SU-DHL-6 (cell line): Measurements from ENCODE around the gene KCNMB2.

Experiments
- H2AFZ ChIP-seq: fragments of 200-600 bp; sonication (generic); 2 replicates; pipeline ENCODE4 v1.6.1; 2014; ENCODE audit warnings: low read depth, mild to moderate bottlenecking, moderate library complexity, mixed read lengths, antibody characterized with exemption, low read length; ENCODE audit not compliant: severe bottlenecking
- H3F3A ChIP-seq: fragments of 200-600 bp; shearing (Covaris generic); 2 replicates; pipeline ENCODE4 v1.6.0; 2016; ENCODE audit warnings: antibody characterized with exemption, mild to moderate bottlenecking; ENCODE audit not compliant: insufficient read depth
- H3K27ac ChIP-seq: fragments of 200-600 bp; sonication (generic); 2 replicates; pipeline ENCODE4 v1.5.1; 2016; ENCODE audit warnings: low read depth, mild to moderate bottlenecking, low read length, moderate library complexity, mixed read lengths
- H3K27me3 ChIP-seq: fragments of 200-600 bp; sonication (generic), shearing (Covaris generic); 2 replicates; pipeline ENCODE4 v1.6.0; 2014; ENCODE audit warnings: mild to moderate bottlenecking, low read length
- H3K36me3 ChIP-seq: fragments of 200-600 bp; sonication (generic); 2 replicates; pipeline ENCODE4 v1.6.1; 2014; ENCODE audit warnings: mild to moderate bottlenecking, low read length, mixed read lengths
- H3K4me2 ChIP-seq: fragments of 300-600, 200-600 bp; shearing (Covaris generic), sonication (generic); 2 replicates; pipeline ENCODE4 v1.6.0; 2014; ENCODE audit warnings: low read length, low read depth, mild to moderate bottlenecking; ENCODE audit not compliant: poor library complexity, severe bottlenecking
- H3K4me3 ChIP-seq: fragments of 200-600 bp; sonication (generic); 2 replicates; pipeline ENCODE4 v1.5.1; 2014; ENCODE audit warnings: antibody characterized with exemption, low read length, mild to moderate bottlenecking, mixed read lengths; ENCODE audit not compliant: insufficient read depth, poor library complexity, severe bottlenecking
- H3K79me2 ChIP-seq: fragments of 200-600 bp; sonication (generic); 2 replicates; pipeline ENCODE4 v1.6.1; 2014; ENCODE audit warnings: mild to moderate bottlenecking, low read length, moderate library complexity; ENCODE audit not compliant: insufficient read depth
- H3K9ac ChIP-seq: fragments of 200-600 bp; sonication (generic); 2 replicates; pipeline ENCODE4 v1.7.0; 2014; ENCODE audit warnings: mild to moderate bottlenecking, low read length
- H3K9me2 ChIP-seq: fragments of 200-600 bp; sonication (generic); replicated peaks from 2 replicates; pipeline ENCODE4 v1.6.1; 2014; ENCODE audit warnings: low read length; ENCODE audit not compliant: insufficient read depth
- H3K9me3 ChIP-seq: fragments of 200-600 bp; sonication (generic); 2 replicates; pipeline ENCODE4 v1.6.1; 2014; ENCODE audit warnings: low read length, mixed read lengths; ENCODE audit not compliant: insufficient read depth
- H4K20me1 ChIP-seq: fragments of 200-600 bp; sonication (generic); 2 replicates; pipeline ENCODE4 v1.6.1; 2014; ENCODE audit warnings: low read depth, mild to moderate bottlenecking, antibody characterized with exemption, low read length, moderate library complexity, mixed read lengths
- CTCF ChIP-seq: fragments of 200-600 bp; sonication (generic); IDR thresholded peaks from one replicate; pipeline ENCODE4 v1.5.1; 2017; ENCODE audit warnings: antibody characterized with exemption, mild to moderate bottlenecking, low read length, moderate library complexity; ENCODE audit not compliant: insufficient read depth, poor library complexity, severe bottlenecking
- EZH2phosphoT487 ChIP-seq: fragments of 200-600 bp; sonication (generic), shearing (Covaris generic); conservative IDR thresholded peaks from 2 replicates; pipeline ENCODE4 v1.6.1; 2018; ENCODE audit warnings: mild to moderate bottlenecking, antibody characterized with exemption, low read length, moderate library complexity, mixed read lengths

The KCNMB2 gene

GRCh38 chr3:178778589-178778988 is 242.4 kb downstream of the KCNMB2 start:
- no peak overlapping the region for H2AFZ ChIP-seq
- H3K79me2 ChIP-seq = no peaks in the 10 kb centered on the region
- H3K4me3 ChIP-seq = no peak overlapping the region
- no peaks in the 10 kb centered on the region for H3F3A ChIP-seq
- no peaks in the 10 kb centered on the region for H3K36me3 ChIP-seq
- H3K4me2 ChIP-seq = no peak overlapping the region
- H3K27me3 ChIP-seq = no peaks in the 10 kb centered on the region
- no peak overlapping the region for H3K9ac ChIP-seq
- H3K9me2 ChIP-seq = no peaks in the 10 kb centered on the region
- no peak overlapping the region for H3K27ac ChIP-seq
- H3K9me3 ChIP-seq = no peaks in the 10 kb centered on the region
- TF ChIP-seq CTCF (no peak), EZH2phosphoT487 (no peak)
- no peaks in the 10 kb centered on the region for H4K20me1 ChIP-seq

GRCh38 chr3:178785961-178786360 is 249.7 kb downstream of the KCNMB2 start:
- Histone ChIP-seq H3K27me3 (no peaks in the 10 kb centered on the region), H3K4me3 (no peak overlapping the region), H3K9me2 (no peaks in the 10 kb centered on the region), H2AFZ (no peak overlapping the region), H3K9ac (no peak overlapping the region), H4K20me1 (no peaks in the 10 kb centered on the region), H3K79me2 (no peaks in the 10 kb centered on the region), H3F3A (no peaks in the 10 kb centered on the region), H3K9me3 (no peaks in the 10 kb centered on the region), H3K4me2 (no peak overlapping the region), H3K27ac (no peak overlapping the region), H3K36me3 (no peaks in the 10 kb centered on the region)
- TF ChIP-seq EZH2phosphoT487 (no peak), CTCF (no peak)

GRCh38 chr3:178787960-178788359 is 251.7 kb downstream of the KCNMB2 start:
- H3K4me2 ChIP-seq = no peak overlapping the region
- TF ChIP-seq EZH2phosphoT487 (no peak), CTCF (no peak)

GRCh38 chr3:178794711-178795110 is 258.5 kb downstream of the KCNMB2 start:
- Histone ChIP-seq H3F3A (peaks cover 5% of the 10 kb centered on the region; the same call in 1 of the 2 replicates), H3K27me3 (no peaks in the 10 kb centered on the region), H2AFZ (no peak overlapping the region), H3K4me2 (no peak overlapping the region), H3K79me2 (no peaks in the 10 kb centered on the region), H3K9ac (no peak overlapping the region), H3K27ac (no peak overlapping the region), H3K9me3 (peaks cover 5% of the 10 kb centered on the region; the same call in 1 of the 2 replicates), H3K9me2 (no peaks in the 10 kb centered on the region), H4K20me1 (no peaks in the 10 kb centered on the region), H3K36me3 (no peaks in the 10 kb centered on the region), H3K4me3 (no peak overlapping the region)
- TF ChIP-seq EZH2phosphoT487 (no peak), CTCF (no peak)

More at GRCh38 chr3:178787960-178788359, 251.7 kb downstream of the KCNMB2 start:
- no peaks in the 10 kb centered on the region for H3K36me3 ChIP-seq
- no peak overlapping the region for H3K27ac ChIP-seq
- no peaks in the 10 kb centered on the region for H3K27me3 ChIP-seq
- H3K9ac ChIP-seq = no peak overlapping the region
- no peak overlapping the region for H2AFZ ChIP-seq
- H3K9me2 ChIP-seq = no peaks in the 10 kb centered on the region
- no peaks in the 10 kb centered on the region for H3K79me2 ChIP-seq
- no peak overlapping the region for H3K4me3 ChIP-seq
- H3F3A ChIP-seq = peaks cover 5% of the 10 kb centered on the region; the same call in 1 of the 2 replicates
- peaks cover 5% of the 10 kb centered on the region; the same call in 1 of the 2 replicates for H3K9me3 ChIP-seq
- H4K20me1 ChIP-seq = no peaks in the 10 kb centered on the region
